Lung (tissue), 12 donors: Measurements from ENCODE around the gene TMEM106C. TPM values are rescaled to one million over a fixed set of nuclear protein-coding genes. Genes with fewer than 3 reads are reported as not detected.
A peak's percentile ranks its signal among the peaks of the same experiment; 100 is the strongest.

Source experiments
- ATAC-seq: fragments of 200-7000 bp; cut with Tn5 transposase; one replicate; pipeline ENCODE4 v1.9.1; 2020; ENCODE audit warnings: moderate number of reproducible peaks; ENCODE audit not compliant: insufficient read depth, low FRiP score
- DNase-seq, 3 donors: peaks; one replicate each; pipeline ENCODE4 v3.0.0-alpha.2; 2013 to 2017
- H3K27ac ChIP-seq, 2 donors: one replicate each; pipeline ENCODE4 v1.5.1; 2013; ENCODE audit warnings: mild to moderate bottlenecking in 2 of 2, moderate library complexity in 2 of 2, control low read depth in 1 of 2, inconsistent platforms in 1 of 2, low read depth in 1 of 2, low read length in 1 of 2
- H3K27me3 ChIP-seq, 3 donors: one replicate each; pipeline ENCODE4 v1.5.1; 2013; ENCODE audit warnings: low read length in 2 of 3; ENCODE audit not compliant: control insufficient read depth in 3 of 3, insufficient read depth in 3 of 3
- H3K36me3 ChIP-seq, 4 donors: one replicate each; pipeline ENCODE4 v1.5.1; 2013; ENCODE audit warnings: low read length in 4 of 4, mild to moderate bottlenecking in 1 of 4, moderate library complexity in 1 of 4; ENCODE audit not compliant: control insufficient read depth in 4 of 4, insufficient read depth in 4 of 4
- H3K4me1 ChIP-seq, 5 donors: one replicate each; pipeline ENCODE4 v1.5.1; 2013; ENCODE audit warnings: low read length in 5 of 5, mild to moderate bottlenecking in 2 of 5, moderate library complexity in 1 of 5; ENCODE audit not compliant: control insufficient read depth in 5 of 5, insufficient read depth in 5 of 5
- H3K4me3 ChIP-seq: one replicate; pipeline ENCODE4 v1.5.1; 2013; ENCODE audit warnings: mild to moderate bottlenecking, control low read depth, moderate library complexity
- H3K9ac ChIP-seq, 2 donors: one replicate each; pipeline ENCODE4 v1.5.1; 2013; ENCODE audit warnings: low read length in 2 of 2, control low read depth in 1 of 2; ENCODE audit not compliant: insufficient read depth in 1 of 2
- H3K9me3 ChIP-seq, 4 donors: one replicate each; pipeline ENCODE4 v1.5.1; 2013; ENCODE audit warnings: low read length in 3 of 4, mild to moderate bottlenecking in 1 of 4, moderate library complexity in 1 of 4; ENCODE audit not compliant: control insufficient read depth in 4 of 4, insufficient read depth in 3 of 4
- CTCF ChIP-seq: IDR thresholded peaks from 2 replicates; pipeline ENCODE4 v1.5.1; 2012; ENCODE audit warnings: mild to moderate bottlenecking; ENCODE audit errors: control extremely low read depth, extremely low read depth
- WGBS, 2 donors: extraction: QIAGEN DNeasy Blood & Tissue Kit; methylation state at CpG; one replicate each; pipeline ENCODE4 v1.1.7; 2013; 5-methylcytosine and 5-hydroxymethylcytosine counted together
- polyA plus RNA-seq, 2 donors: library from polyadenylated mRNA; stranded (reverse); fragments of 200-250 nt; gene quantifications; one replicate each; pipeline ENCODE4 v1.2.1, GENCODE V29; 2013
- total RNA-seq, 2 donors: library from RNA; depleted of rRNA in 1 of 2; stranded (reverse); fragments of >200 nt in 1 of 2; gene quantifications; one replicate each; pipeline ENCODE4 v1.2.1, GENCODE V29; 2014 to 2021
- donor health status: control.
- donor health status: control.
- donor health status: Bipolar disorder and iron deficiency.
- donor health status: healthy.
- donor health status: DM: yes; HTN: yes; CAD: no.

The TMEM106C gene
- total and polyA plus RNA-seq, 4 donors = 29.3 to 53.0 (median 34.1) TPM

GRCh38 chr12:47967461-47968321, 4.3 kb downstream of the TMEM106C start:
- Histone ChIP-seq H3K4me3 (no peak overlapping the region), H3K27me3 (no peaks in the 10 kb centered on the region), H3K9me3 (no peaks in the 10 kb centered on the region), H3K36me3 (peaks cover 2 to 10% (median 4%) of the 10 kb centered on the region in 4 donors), H3K27ac (no peak overlapping the region), H3K9ac (no peak overlapping the region), H3K4me1 (peaks cover 0 to 15% (median 6%) of the 10 kb centered on the region in 5 donors)
- ATAC-seq (no peak), DNase-seq (peak in 1 of 3 donors; percentile 24)
- 65 to 68% methylated on average over 5 of the region's 5 CpGs for WGBS, 2 donors
- TF ChIP-seq CTCF = no peak

GRCh38 chr12:47969845-47970244, 6.4 kb downstream of the TMEM106C start:
- Histone ChIP-seq H3K4me3 (no peak overlapping the region), H3K4me1 (peaks cover 0 to under 1% (median 0%) of the 10 kb centered on the region in 5 donors), H3K9me3 (no peaks in the 10 kb centered on the region), H3K27me3 (no peaks in the 10 kb centered on the region), H3K36me3 (peaks cover 2 to 10% (median 4%) of the 10 kb centered on the region in 4 donors), H3K27ac (no peak overlapping the region), H3K9ac (no peak overlapping the region)
- DNase-seq (no peak), ATAC-seq (no peak)
- 65 to 77% methylated on average over 3 of the region's 3 CpGs for WGBS, 2 donors
- TF ChIP-seq CTCF = no peak

- Histone ChIP-seq H3K27ac (no peak overlapping the region), H3K36me3 (peaks cover 2 to 10% (median 4%) of the 10 kb centered on the region in 4 donors), H3K4me3 (no peak overlapping the region), H3K9ac (no peak overlapping the region), H3K9me3 (no peaks in the 10 kb centered on the region), H3K4me1 (no peaks in the 10 kb centered on the region), H3K27me3 (no peaks in the 10 kb centered on the region)
- 91 to 96% methylated on average over 7 of the region's 7 CpGs for WGBS, 2 donors
- DNase-seq = no peak
- ATAC-seq = no peak
- no peak for TF ChIP-seq CTCF
Measured at GRCh38 chr12:47970843-47971242, 7.4 kb downstream of the TMEM106C start.
